Ishikawa (cell line): ENCODE data around the gene ZCCHC9.

ENCODE experiments used
- CEBPB ChIP-seq: IDR thresholded peaks from 2 replicates; pipeline ENCODE4 v1.6.1; 2012
- CREB1 ChIP-seq: IDR thresholded peaks from 2 replicates; pipeline ENCODE4 v1.6.1; 2012; ENCODE audit warnings: low read depth
- EGR1 ChIP-seq: IDR thresholded peaks from 2 replicates; pipeline ENCODE4 v1.6.1; 2012
- EP300 ChIP-seq: IDR thresholded peaks from 2 replicates; pipeline ENCODE4 v1.6.1; 2012; ENCODE audit warnings: borderline replicate concordance
- FOXM1 ChIP-seq: IDR thresholded peaks from 2 replicates; pipeline ENCODE4 v1.6.1; 2012; ENCODE audit warnings: low read depth, borderline replicate concordance
- NFIC ChIP-seq: IDR thresholded peaks from 2 replicates; pipeline ENCODE4 v1.6.1; 2012
- RAD21 ChIP-seq: IDR thresholded peaks from 2 replicates; pipeline ENCODE4 v1.6.1; 2012; ENCODE audit warnings: low read depth
- REST ChIP-seq: IDR thresholded peaks from 2 replicates; pipeline ENCODE4 v1.6.1; 2012; ENCODE audit warnings: low read depth, mild to moderate bottlenecking
- TAF1 ChIP-seq: IDR thresholded peaks from 2 replicates; pipeline ENCODE4 v1.6.1; 2012; ENCODE audit warnings: low read depth, mild to moderate bottlenecking
- TCF12 ChIP-seq: IDR thresholded peaks from 2 replicates; pipeline ENCODE4 v1.6.1; 2012; ENCODE audit warnings: low read depth
- TEAD4 ChIP-seq: IDR thresholded peaks from 2 replicates; pipeline ENCODE4 v1.6.1; 2012
- USF1 ChIP-seq: IDR thresholded peaks from 2 replicates; pipeline ENCODE4 v1.6.1; 2012
- YY1 ChIP-seq: IDR thresholded peaks from 2 replicates; pipeline ENCODE4 v1.6.1; 2012; ENCODE audit warnings: low read depth
- ZBTB7A ChIP-seq: IDR thresholded peaks from 2 replicates; pipeline ENCODE4 v1.6.1; 2012; ENCODE audit warnings: low read depth
- TF ChIP-seq, protein P1 (sequence below): IDR thresholded peaks from 2 replicates; pipeline ENCODE4 v1.6.1; 2012

Gene ZCCHC9

DNA sequence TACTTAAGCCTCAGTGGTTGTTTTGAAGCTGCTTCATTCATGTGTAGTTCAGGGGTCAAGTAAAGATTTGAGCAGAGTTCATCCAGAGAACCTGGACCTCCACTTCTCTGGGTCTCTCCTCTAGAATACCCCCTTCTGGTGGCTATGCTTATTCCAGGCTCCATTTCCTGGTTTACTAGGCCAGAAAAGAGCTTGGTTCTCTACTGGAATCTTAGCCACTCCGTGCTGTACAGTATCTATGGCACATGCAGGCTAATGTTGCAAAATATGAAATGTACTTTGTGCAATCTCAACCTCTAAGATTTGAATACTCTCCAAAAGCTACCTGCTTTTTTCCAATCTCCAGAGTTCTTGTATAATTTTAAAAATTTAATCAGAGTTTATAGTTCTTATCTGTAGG is 17.4 kb upstream of the ZCCHC9 start:
- no peak for TF ChIP-seq CREB1
- no peak for TF ChIP-seq TCF12
- TF ChIP-seq REST = no peak
- TF ChIP-seq USF1 = no peak
- no peak for TF ChIP-seq EGR1

- TF ChIP-seq YY1 = no peak
- TF ChIP-seq REST = no peak
- TF ChIP-seq TAF1 = no peak
- TF ChIP-seq NFIC = no peak
- TF ChIP-seq CEBPB = no peak
- no peak for TF ChIP-seq USF1
- TF ChIP-seq EGR1 = no peak
- TF ChIP-seq EP300 = no peak
- no peak for TF ChIP-seq ZBTB7A
- no peak for TF ChIP-seq TCF12
- no peak for TF ChIP-seq TEAD4
- TF ChIP-seq CREB1 = no peak
- no peak for TF ChIP-seq FOXM1
- no peak for TF ChIP-seq RAD21
Observed at GRCh38 chr5:81286059-81286617, 15.2 kb upstream of the ZCCHC9 start.

- TF ChIP-seq EP300 (no peak), NFIC (no peak), USF1 (no peak), FOXM1 (no peak), ZBTB7A (no peak), TEAD4 (no peak), CREB1 (no peak), YY1 (no peak), REST (no peak), TCF12 (no peak), CEBPB (no peak), TAF1 (no peak), RAD21 (no peak), EGR1 (no peak)
- TF ChIP-seq, protein P1, sequence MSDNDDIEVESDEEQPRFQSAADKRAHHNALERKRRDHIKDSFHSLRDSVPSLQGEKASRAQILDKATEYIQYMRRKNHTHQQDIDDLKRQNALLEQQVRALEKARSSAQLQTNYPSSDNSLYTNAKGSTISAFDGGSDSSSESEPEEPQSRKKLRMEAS = no peak
Observed at GRCh38 chr5:81288021-81288433, 13.4 kb upstream of the ZCCHC9 start.

DNA sequence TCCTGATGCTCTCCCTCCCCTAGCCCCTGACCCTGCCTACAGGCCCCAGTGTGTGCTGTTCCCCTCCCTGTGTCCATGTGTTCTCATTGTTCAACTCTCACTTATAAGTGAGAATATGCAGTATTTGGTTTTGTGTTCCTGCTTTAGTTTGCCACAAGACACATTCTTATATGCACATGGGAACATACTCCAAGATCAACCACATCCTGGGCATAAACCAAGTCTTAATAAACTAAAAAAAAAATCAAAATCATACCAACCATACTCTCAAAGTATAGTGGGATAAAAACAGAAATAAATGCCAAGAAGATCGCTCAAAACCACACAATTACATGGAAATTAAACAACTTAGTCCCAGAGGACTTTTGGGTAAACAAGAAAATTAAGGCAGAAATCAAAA is 11.2 kb upstream of the ZCCHC9 start:
- TF ChIP-seq ZBTB7A (no peak), YY1 (no peak), EGR1 (no peak), NFIC (no peak), EP300 (no peak), FOXM1 (no peak), REST (no peak), TEAD4 (no peak), RAD21 (no peak), TAF1 (no peak)
